ENCODE data around the gene LSS. TPM values are rescaled to one million over a fixed set of nuclear protein-coding genes. Genes with fewer than 3 reads are reported as not detected.

Gene LSS
- total and polyA plus RNA-seq, 2 of the 4 experiments (the other 2 are of a cell fraction), result 43.4 to 58.1 TPM

DNA sequence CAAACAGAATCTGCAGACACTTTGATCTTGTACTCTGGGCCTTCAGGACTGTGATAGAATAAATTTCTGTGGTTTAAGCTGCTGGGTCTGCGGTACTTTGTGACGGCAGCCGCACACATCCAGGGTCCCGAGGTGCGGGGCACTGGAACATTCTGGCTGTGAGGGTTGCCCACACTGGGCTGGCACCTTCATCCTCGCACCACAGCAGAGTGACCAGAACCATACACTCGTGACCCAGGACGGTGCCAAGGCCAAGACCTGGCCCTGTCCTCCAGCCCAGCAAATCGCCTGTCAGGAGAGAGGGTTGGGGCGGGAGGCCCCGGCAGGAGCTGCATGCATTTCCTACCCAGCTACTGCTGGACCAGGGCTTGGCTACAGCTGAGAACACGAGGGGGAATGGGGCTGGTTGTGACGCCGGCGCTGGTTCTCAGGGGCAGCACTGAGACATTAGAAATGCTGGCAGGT is 70.6 kb downstream of the LSS start:
- no peak overlapping the region for H3K18ac ChIP-seq (ENCODE audit: low read depth, low read length)
- peaks cover 2% of the 10 kb centered on the region; the same call in 1 of the 2 replicates for H3K9me3 ChIP-seq (ENCODE audit: control insufficient read depth, insufficient read depth, low read length)
- intact Hi-C loops (cut with micrococcal nuclease) (no loop called here), in situ Hi-C loops (cut with MboI; ENCODE audit: low sequenced_read_pairs) (no loop called here), dilution Hi-C loops (cut with HindIII; ENCODE audit: low sequenced_read_pairs, unreplicated experiment) (no loop called here)
- H3K4ac ChIP-seq (ENCODE audit: low read depth, low read length), result no peak overlapping the region
- no peak overlapping the region for H2AK9ac ChIP-seq (replicated peaks; ENCODE audit: low read depth, low read length, poor library complexity)
- H3K9me1 ChIP-seq (ENCODE audit: insufficient read depth, low read length), result 0 out of 2 replicates have a peak, but pooled peaks cover 3% of the 10 kb centered on the region
- BruUV-seq (replicated peaks), result no TSS peak
- H2BK15ac ChIP-seq (ENCODE audit: low read depth, low read length), result no peak overlapping the region
- no peak overlapping the region for H4K8ac ChIP-seq (ENCODE audit: low read depth in 2 of 2, low read length in 2 of 2)
- H2BK5ac ChIP-seq (ENCODE audit: low read depth, low read length, poor library complexity, severe bottlenecking), result no peak overlapping the region
- WGBS, 2 experiments (ENCODE audit: extremely low coverage in 2 of 2, insufficient read length in 1 of 2), result 87% methylated on average over 5 of the region's 15 CpGs; no CpG with 5 or more reads in 1 of the 2 experiments
- no peak overlapping the region for H3K4me2 ChIP-seq (ENCODE audit: low read depth, low read length)
- no peaks in the 10 kb centered on the region for H3K27me3 ChIP-seq (ENCODE audit: control insufficient read depth, insufficient read depth, low read length)
- H3K23ac ChIP-seq (ENCODE audit: low read depth, low read length), result no peak overlapping the region
- ChIA-PET POLR2A (ENCODE audit: unreplicated experiment) (no interaction called here), CTCF (interaction anchor here (0.6 kb wide), 1 partner anchor 202 kb away, joined by 3 read pairs; no protein-coding TSS in a partner anchor)
- H3K4me3 ChIP-seq (ENCODE audit: insufficient read depth, low read depth, low read length), result no peak overlapping the region
- peaks cover 2% of the 10 kb centered on the region for H3K4me1 ChIP-seq (ENCODE audit: control insufficient read depth, insufficient read depth, low read length)
- no peak overlapping the region for H3K9ac ChIP-seq (ENCODE audit: low read depth, low read length)
- H2AK5ac ChIP-seq (ENCODE audit: low read depth, low read length), result no peak overlapping the region
- H3K27ac ChIP-seq (ENCODE audit: insufficient read depth, low read length), result no peak overlapping the region
- no peak for ATAC-seq (ENCODE audit: low read depth)
- no peak overlapping the region for H4K5ac ChIP-seq (ENCODE audit: low read depth, low read length)
- no peak for TF ChIP-seq MAZ (IDR thresholded peaks at IDR 0.05; ENCODE audit: borderline replicate concordance, low read depth, low read length)
- TF ChIP-seq ELK1 (IDR thresholded peaks at IDR 0.05; ENCODE audit: borderline replicate concordance, low read depth, low read length), result no peak
- no peak for TF ChIP-seq MXI1 (IDR thresholded peaks at IDR 0.05; ENCODE audit: borderline replicate concordance, low read depth, low read length)
- no peak for TF ChIP-seq RFX5 (IDR thresholded peaks at IDR 0.05; ENCODE audit: low read depth, low read length)
- TF ChIP-seq USF2 (IDR thresholded peaks at IDR 0.05; ENCODE audit: low read depth, low read length), result no peak
- no peak for TF ChIP-seq CTCF (conservative IDR thresholded peaks at IDR 0.05; ENCODE audit: low read depth, low read length)
- TF ChIP-seq CHD1 (IDR thresholded peaks at IDR 0.05; ENCODE audit: low read depth, low read length), result no peak
- TF ChIP-seq CEBPB (IDR thresholded peaks at IDR 0.05; ENCODE audit: low read depth, low read length), result no peak
- TF ChIP-seq SMC3 (IDR thresholded peaks at IDR 0.05; ENCODE audit: low read depth, low read length), result no peak
- TF ChIP-seq FOS (IDR thresholded peaks at IDR 0.05; ENCODE audit: low read depth, low read length), result no peak
- no peak for TF ChIP-seq RAD21 (IDR thresholded peaks at IDR 0.05; ENCODE audit: low read length)
- TF ChIP-seq MAFK (IDR thresholded peaks at IDR 0.05; ENCODE audit: low read depth, low read length), result no peak
- TF ChIP-seq BHLHE40 (IDR thresholded peaks at IDR 0.05; ENCODE audit: low read depth, low read length), result no peak
- TF ChIP-seq POLR2A (IDR thresholded peaks at IDR 0.05; ENCODE audit: low read depth, low read length), result no peak
- no peak for TF ChIP-seq NFE2L2 (IDR thresholded peaks at IDR 0.05; ENCODE audit: low read depth, low read length)
- no peak for TF ChIP-seq RCOR1 (IDR thresholded peaks at IDR 0.05; ENCODE audit: insufficient replicate concordance, low read length)
- no peak overlapping the region for H3K14ac ChIP-seq (replicated peaks; ENCODE audit: low read depth, low read length)
- H3K79me1 ChIP-seq (ENCODE audit: low read depth in 1 of 2, low read length in 2 of 2), result no peaks in the 10 kb centered on the region
- H3K36me3 ChIP-seq (ENCODE audit: control insufficient read depth, insufficient read depth, low read length), result peaks cover 4% of the 10 kb centered on the region; the same call in 1 of the 2 replicates
- H4K20me1 ChIP-seq (ENCODE audit: insufficient read depth, low read length), result no peaks in the 10 kb centered on the region
- no peak overlapping the region for H2BK20ac ChIP-seq (ENCODE audit: low read depth, low read length)
- H3K56ac ChIP-seq (ENCODE audit: extremely low read depth, insufficient read depth, low read length), result no peak overlapping the region
- no peak overlapping the region for H4K91ac ChIP-seq (ENCODE audit: insufficient read depth, low read depth, low read length)
- no peak overlapping the region for H2BK120ac ChIP-seq (ENCODE audit: low read depth, low read length)
- DNase-seq, result no peak
- H2AFZ ChIP-seq (replicated peaks; ENCODE audit: low read length, poor library complexity), result no peak overlapping the region
